ENCODE data around the gene CCNJ. TPM values are rescaled to one million over a fixed set of nuclear protein-coding genes. Genes with fewer than 3 reads are reported as not detected.

The CCNJ gene
- total RNA-seq, 2 experiments from 2014 or later = 4.0 to 4.6 TPM

DNA sequence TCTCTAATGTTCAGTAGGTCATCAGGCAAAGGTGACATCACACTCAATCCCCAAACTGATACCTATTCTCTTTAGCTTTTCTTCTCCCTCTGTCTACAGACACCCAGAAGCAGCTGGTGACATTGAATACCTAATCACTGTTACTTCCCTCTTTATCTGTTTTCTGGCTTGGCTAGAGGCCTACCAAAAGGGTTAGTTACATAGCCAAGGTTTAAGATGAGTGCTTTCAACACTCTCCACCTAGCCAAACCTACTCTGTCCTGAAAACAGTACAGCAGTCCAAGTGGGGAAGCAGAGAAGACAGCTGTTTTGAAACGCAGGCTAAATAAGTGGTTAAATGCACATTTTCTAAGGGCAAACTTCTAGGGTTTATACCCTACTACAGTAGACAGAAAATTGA, 39.4 kb downstream of the CCNJ start:
- H3K27me3 Mint-ChIP-seq = no peaks in the 10 kb centered on the region
- peaks cover 14% of the 10 kb centered on the region for H3K36me3 Mint-ChIP-seq (ENCODE audit: low read depth)
- CTCF ChIA-PET = no interaction called here
- TF ChIP-seq CTCF (IDR thresholded peaks at IDR 0.05) = no peak
- H3K4me3 Mint-ChIP-seq = no peak overlapping the region
- no peaks in the 10 kb centered on the region for H3K9me3 Mint-ChIP-seq
- ATAC-seq (no peak), DNase-seq (no peak)
- H3K27ac Mint-ChIP-seq = no peak overlapping the region
- intact Hi-C loops (cut with micrococcal nuclease) = no loop called here
- no peaks in the 10 kb centered on the region for H3K4me1 Mint-ChIP-seq (ENCODE audit: low read depth)
- POLR2A ChIA-PET = interaction anchor here (1.3 to 1.4 kb wide), 2 partner anchors 47 kb away, joined by 5 to 7 read pairs; partner anchors contain the start of gene ZNF518A

- peak overlapping the region; percentile 92 for H3K4me3 Mint-ChIP-seq
- H3K27ac Mint-ChIP-seq = peak overlapping the region; percentile 34
Observed at GRCh38 chr10:96089116-96089515, 45.7 kb downstream of the CCNJ start.

DNA sequence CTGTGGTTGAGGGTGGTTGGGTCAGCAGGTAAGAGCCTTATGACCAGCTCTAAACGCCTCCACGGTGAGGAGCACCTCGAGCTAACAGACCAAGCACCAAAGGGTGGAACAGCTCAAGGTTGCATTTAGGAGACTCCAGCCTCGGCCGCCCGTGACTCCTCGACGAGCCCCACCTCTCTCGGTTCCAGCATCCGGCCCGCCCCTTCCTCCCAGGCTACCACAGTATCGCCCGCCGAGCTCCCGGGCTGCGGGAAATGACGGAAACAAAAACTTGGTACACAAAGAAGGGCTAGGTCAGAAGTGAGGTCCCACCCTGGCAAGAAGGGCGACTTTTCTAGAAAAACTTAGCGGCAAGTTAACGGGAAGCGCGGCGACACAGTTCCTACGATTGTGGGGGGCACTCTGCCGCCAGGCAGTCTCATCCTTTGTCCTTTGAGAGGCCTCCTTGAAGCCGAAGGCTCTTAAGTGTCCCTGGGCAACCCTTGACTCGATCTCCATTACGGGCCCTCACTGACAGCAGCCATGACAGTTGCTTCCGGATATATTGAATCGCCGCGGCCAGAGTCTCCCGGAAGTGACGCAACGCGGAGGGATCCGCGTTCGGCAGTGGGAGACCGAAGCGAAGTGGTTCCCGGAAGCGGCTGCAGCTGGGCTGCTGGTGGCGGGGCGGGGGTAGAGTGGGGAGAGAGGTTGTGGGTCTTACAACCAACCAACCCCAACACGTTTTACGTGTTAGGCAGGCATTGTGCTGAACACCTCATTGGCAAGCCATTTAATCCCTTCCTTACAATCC, 46.5 kb downstream of the CCNJ start:
- Mint-ChIP-seq H3K4me1 (ENCODE audit: low read depth) (peaks cover 8% of the 10 kb centered on the region), H3K4me3 (peak overlapping the region; percentile 92), H3K27ac (peak overlapping the region; percentile 99), H3K36me3 (ENCODE audit: low read depth) (peaks cover 9% of the 10 kb centered on the region), H3K9me3 (no peaks in the 10 kb centered on the region), H3K27me3 (peaks cover 20% of the 10 kb centered on the region)
- ChIA-PET POLR2A (interaction anchor here (0.7 to 4.0 kb wide), 11 partner anchors 10 to 396 kb away, joined by 3 to 66 read pairs (median 4); partner anchors contain the start of genes TCTN3 and ZNF518A), CTCF (interaction anchor here (0.5 to 2.2 kb wide), 7 partner anchors 9 to 1222 kb away, joined by 3 to 11 read pairs (median 3); partner anchors contain the start of gene ZNF518A)
- peak; percentile 91 for ATAC-seq
- intact Hi-C loops (cut with micrococcal nuclease) = loop anchor here (1.0 kb wide), 1 partner anchor 39 kb away; no protein-coding TSS in a partner anchor
- peak; percentile 96 for DNase-seq
- TF ChIP-seq CTCF (IDR thresholded peaks at IDR 0.05) = no peak

More at GRCh38 chr10:96089116-96089515, 45.7 kb downstream of the CCNJ start:
- H3K36me3 Mint-ChIP-seq (ENCODE audit: low read depth) = peaks cover 12% of the 10 kb centered on the region
- CTCF ChIA-PET = interaction anchor here (0.5 to 2.2 kb wide), 3 partner anchors 41 to 1222 kb away, joined by 3 to 11 read pairs (median 6); partner anchors contain the start of gene ZNF518A
- H3K27me3 Mint-ChIP-seq = peaks cover 16% of the 10 kb centered on the region
- H3K9me3 Mint-ChIP-seq = no peaks in the 10 kb centered on the region
- DNase-seq (no peak), ATAC-seq (no peak)
- TF ChIP-seq CTCF (IDR thresholded peaks at IDR 0.05) = no peak
- intact Hi-C loops (cut with micrococcal nuclease) = no loop called here
- POLR2A ChIA-PET = interaction anchor here (0.7 to 4.0 kb wide), 9 partner anchors 9 to 395 kb away, joined by 3 to 66 read pairs (median 4); partner anchors contain the start of genes TCTN3 and ZNF518A
- H3K4me1 Mint-ChIP-seq (ENCODE audit: low read depth) = peaks cover 8% of the 10 kb centered on the region

DNA sequence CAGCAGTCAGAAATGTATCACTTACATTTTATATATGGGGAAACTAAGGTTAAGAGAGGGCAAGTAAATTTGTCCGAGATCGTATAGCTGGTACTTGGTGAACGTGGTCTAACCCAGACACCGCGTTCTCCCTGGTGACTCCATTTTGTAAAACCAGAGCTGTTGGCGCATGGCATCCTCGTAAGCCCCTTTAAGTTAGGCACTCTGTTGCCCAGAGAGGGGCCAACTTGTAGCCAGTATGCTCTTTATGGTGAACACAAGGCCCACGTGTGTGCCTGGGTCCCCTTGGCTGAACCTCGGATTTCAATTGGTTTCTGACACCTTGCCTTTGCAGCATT, 47.0 kb downstream of the CCNJ start:
- ATAC-seq (no peak), DNase-seq (no peak)
- H3K27me3 Mint-ChIP-seq = peaks cover 23% of the 10 kb centered on the region
- no peaks in the 10 kb centered on the region for H3K9me3 Mint-ChIP-seq
- POLR2A ChIA-PET = interaction anchor here (0.8 to 4.0 kb wide), 5 partner anchors 14 to 40 kb away, joined by 3 to 66 read pairs (median 5); partner anchors contain the start of gene ZNF518A
- CTCF ChIA-PET = interaction anchor here (0.8 to 2.2 kb wide), 5 partner anchors 9 to 73 kb away, joined by 3 to 6 read pairs (median 3); no protein-coding TSS in a partner anchor
- peaks cover 8% of the 10 kb centered on the region for H3K4me1 Mint-ChIP-seq (ENCODE audit: low read depth)
- peak overlapping the region; percentile 99 for H3K27ac Mint-ChIP-seq
- peak overlapping the region; percentile 92 for H3K4me3 Mint-ChIP-seq
- H3K36me3 Mint-ChIP-seq (ENCODE audit: low read depth) = peaks cover 9% of the 10 kb centered on the region
- intact Hi-C loops (cut with micrococcal nuclease) = loop anchor here (1.0 kb wide), 1 partner anchor 39 kb away; no protein-coding TSS in a partner anchor
- no peak for TF ChIP-seq CTCF (IDR thresholded peaks at IDR 0.05)
